ENCODE results near the gene TGM1.

The TGM1 gene

GRCh38 chr14:24292118-24292807 is 29.3 kb upstream of the TGM1 start:
- Histone ChIP-seq H3K27me3 (ENCODE audit: insufficient read depth, low read length, poor library complexity) (no peaks in the 10 kb centered on the region), H3K36me3 (ENCODE audit: control insufficient read depth, insufficient read depth, low read length) (peaks cover 2% of the 10 kb centered on the region), H3K23ac (ENCODE audit: low read length) (no peak overlapping the region), H4K8ac (ENCODE audit: low read depth, low read length) (no peak overlapping the region), H3K4me1 (ENCODE audit: control insufficient read depth, low read depth, low read length) (no peaks in the 10 kb centered on the region), H3K27ac (ENCODE audit: low read depth, low read length) (no peak overlapping the region), H3K79me1 (ENCODE audit: low read length) (no peaks in the 10 kb centered on the region), H3K4me2 (ENCODE audit: low read length) (no peak overlapping the region), H2BK120ac (ENCODE audit: low read depth, low read length) (no peak overlapping the region), H3K79me2 (ENCODE audit: control insufficient read depth, insufficient read depth, low read length) (no peaks in the 10 kb centered on the region), H2BK5ac (ENCODE audit: low read length) (no peak overlapping the region), H2BK15ac (replicated peaks; ENCODE audit: low read depth) (no peak overlapping the region), H3K4me3 (ENCODE audit: low read length) (no peak overlapping the region), H3K4ac (ENCODE audit: low read depth, low read length) (no peak overlapping the region), H3K18ac (ENCODE audit: low read length) (no peak overlapping the region), H2AK5ac (ENCODE audit: low read length) (no peak overlapping the region), H3K9ac (ENCODE audit: low read length) (no peak overlapping the region), H4K5ac (ENCODE audit: low read length) (no peak overlapping the region), H3K56ac (ENCODE audit: low read length) (no peak overlapping the region)
- WGBS (ENCODE audit: extremely low coverage, insufficient coverage, low lambda C conversion rate), result no CpG with 5 or more reads among the region's 11 CpGs
- DNase-seq, result no peak

- no CpG with 5 or more reads among the region's 3 CpGs for WGBS (ENCODE audit: extremely low coverage, insufficient coverage, low lambda C conversion rate)
- Histone ChIP-seq H3K4ac (ENCODE audit: low read depth, low read length) (no peak overlapping the region), H3K9ac (ENCODE audit: low read length) (no peak overlapping the region), H3K36me3 (ENCODE audit: control insufficient read depth, insufficient read depth, low read length) (peaks cover 2% of the 10 kb centered on the region), H3K79me2 (ENCODE audit: control insufficient read depth, insufficient read depth, low read length) (no peaks in the 10 kb centered on the region), H3K27me3 (ENCODE audit: insufficient read depth, low read length, poor library complexity) (no peaks in the 10 kb centered on the region), H3K4me1 (ENCODE audit: control insufficient read depth, low read depth, low read length) (no peaks in the 10 kb centered on the region), H3K4me2 (ENCODE audit: low read length) (no peak overlapping the region), H3K4me3 (ENCODE audit: low read length) (no peak overlapping the region), H2BK5ac (ENCODE audit: low read length) (no peak overlapping the region), H4K5ac (ENCODE audit: low read length) (no peak overlapping the region), H3K56ac (ENCODE audit: low read length) (no peak overlapping the region), H3K23ac (ENCODE audit: low read length) (no peak overlapping the region), H2BK120ac (ENCODE audit: low read depth, low read length) (no peak overlapping the region), H3K79me1 (ENCODE audit: low read length) (no peaks in the 10 kb centered on the region), H2AK5ac (ENCODE audit: low read length) (no peak overlapping the region), H2BK15ac (replicated peaks; ENCODE audit: low read depth) (no peak overlapping the region), H3K27ac (ENCODE audit: low read depth, low read length) (no peak overlapping the region), H4K8ac (ENCODE audit: low read depth, low read length) (no peak overlapping the region), H3K18ac (ENCODE audit: low read length) (no peak overlapping the region)
- no peak for DNase-seq
These were observed 28.6 kb upstream of the TGM1 start for GRCh38 chr14:24291446-24292117.

- H3K36me3 ChIP-seq (ENCODE audit: control insufficient read depth, insufficient read depth, low read length), result peaks cover 2% of the 10 kb centered on the region
These were observed 27.8 kb upstream of the TGM1 start for GRCh38 chr14:24290746-24291145.

GRCh38 chr14:24289649-24290280 is 26.8 kb upstream of the TGM1 start:
- Histone ChIP-seq H3K4me1 (ENCODE audit: control insufficient read depth, low read depth, low read length) (no peaks in the 10 kb centered on the region), H3K4ac (ENCODE audit: low read depth, low read length) (no peak overlapping the region), H2AK5ac (ENCODE audit: low read length) (no peak overlapping the region), H3K79me2 (ENCODE audit: control insufficient read depth, insufficient read depth, low read length) (no peaks in the 10 kb centered on the region), H3K18ac (ENCODE audit: low read length) (no peak overlapping the region), H4K8ac (ENCODE audit: low read depth, low read length) (no peak overlapping the region), H3K4me2 (ENCODE audit: low read length) (no peak overlapping the region), H3K23ac (ENCODE audit: low read length) (no peak overlapping the region), H3K79me1 (ENCODE audit: low read length) (no peaks in the 10 kb centered on the region), H3K56ac (ENCODE audit: low read length) (no peak overlapping the region), H3K36me3 (ENCODE audit: control insufficient read depth, insufficient read depth, low read length) (peaks cover 2% of the 10 kb centered on the region), H3K27ac (ENCODE audit: low read depth, low read length) (no peak overlapping the region), H2BK15ac (replicated peaks; ENCODE audit: low read depth) (no peak overlapping the region), H4K5ac (ENCODE audit: low read length) (no peak overlapping the region), H2BK120ac (ENCODE audit: low read depth, low read length) (no peak overlapping the region), H3K4me3 (ENCODE audit: low read length) (no peak overlapping the region), H3K9ac (ENCODE audit: low read length) (no peak overlapping the region), H2BK5ac (ENCODE audit: low read length) (no peak overlapping the region), H3K27me3 (ENCODE audit: insufficient read depth, low read length, poor library complexity) (no peaks in the 10 kb centered on the region)
- no CpG with 5 or more reads among the region's 6 CpGs for WGBS (ENCODE audit: extremely low coverage, insufficient coverage, low lambda C conversion rate)
- DNase-seq, result no peak

More at GRCh38 chr14:24290746-24291145, 27.8 kb upstream of the TGM1 start:
- no peak overlapping the region for H3K18ac ChIP-seq (ENCODE audit: low read length)
- no peak overlapping the region for H4K8ac ChIP-seq (ENCODE audit: low read depth, low read length)
- no peak overlapping the region for H2BK120ac ChIP-seq (ENCODE audit: low read depth, low read length)
- no peaks in the 10 kb centered on the region for H3K79me2 ChIP-seq (ENCODE audit: control insufficient read depth, insufficient read depth, low read length)
- H3K9ac ChIP-seq (ENCODE audit: low read length), result no peak overlapping the region
- no peak overlapping the region for H2BK5ac ChIP-seq (ENCODE audit: low read length)
- no peak overlapping the region for H2BK15ac ChIP-seq (replicated peaks; ENCODE audit: low read depth)
- no peak overlapping the region for H4K5ac ChIP-seq (ENCODE audit: low read length)
- no peaks in the 10 kb centered on the region for H3K79me1 ChIP-seq (ENCODE audit: low read length)
- no peak for DNase-seq
- no CpG with 5 or more reads among the region's 9 CpGs for WGBS (ENCODE audit: extremely low coverage, insufficient coverage, low lambda C conversion rate)
- H3K4me3 ChIP-seq (ENCODE audit: low read length), result no peak overlapping the region
- H3K27me3 ChIP-seq (ENCODE audit: insufficient read depth, low read length, poor library complexity), result no peaks in the 10 kb centered on the region
- no peak overlapping the region for H3K23ac ChIP-seq (ENCODE audit: low read length)
- H3K4ac ChIP-seq (ENCODE audit: low read depth, low read length), result no peak overlapping the region
- H2AK5ac ChIP-seq (ENCODE audit: low read length), result no peak overlapping the region
- no peak overlapping the region for H3K56ac ChIP-seq (ENCODE audit: low read length)
- no peak overlapping the region for H3K4me2 ChIP-seq (ENCODE audit: low read length)
- no peak overlapping the region for H3K27ac ChIP-seq (ENCODE audit: low read depth, low read length)
- H3K4me1 ChIP-seq (ENCODE audit: control insufficient read depth, low read depth, low read length), result no peaks in the 10 kb centered on the region

- WGBS (ENCODE audit: extremely low coverage, insufficient coverage, low lambda C conversion rate), result no CpG with 5 or more reads among the region's 5 CpGs
- no peak overlapping the region for H2AK5ac ChIP-seq (ENCODE audit: low read length)
These were observed 24.0 kb upstream of the TGM1 start for GRCh38 chr14:24286996-24287395.

More at GRCh38 chr14:24286996-24287395, 24.0 kb upstream of the TGM1 start:
- Histone ChIP-seq H4K8ac (ENCODE audit: low read depth, low read length) (no peak overlapping the region), H3K27ac (ENCODE audit: low read depth, low read length) (no peak overlapping the region), H3K4me1 (ENCODE audit: control insufficient read depth, low read depth, low read length) (no peaks in the 10 kb centered on the region), H3K79me2 (ENCODE audit: control insufficient read depth, insufficient read depth, low read length) (no peaks in the 10 kb centered on the region), H3K4me2 (ENCODE audit: low read length) (no peak overlapping the region), H2BK120ac (ENCODE audit: low read depth, low read length) (no peak overlapping the region), H3K9ac (ENCODE audit: low read length) (no peak overlapping the region), H3K56ac (ENCODE audit: low read length) (no peak overlapping the region), H3K4me3 (ENCODE audit: low read length) (no peak overlapping the region), H3K4ac (ENCODE audit: low read depth, low read length) (no peak overlapping the region), H3K23ac (ENCODE audit: low read length) (no peak overlapping the region), H2BK15ac (replicated peaks; ENCODE audit: low read depth) (no peak overlapping the region), H3K18ac (ENCODE audit: low read length) (no peak overlapping the region), H3K27me3 (ENCODE audit: insufficient read depth, low read length, poor library complexity) (no peaks in the 10 kb centered on the region), H3K79me1 (ENCODE audit: low read length) (no peaks in the 10 kb centered on the region), H2BK5ac (ENCODE audit: low read length) (no peak overlapping the region), H3K36me3 (ENCODE audit: control insufficient read depth, insufficient read depth, low read length) (peaks cover 2% of the 10 kb centered on the region), H4K5ac (ENCODE audit: low read length) (no peak overlapping the region)
- no peak for DNase-seq
